HEK293 (cell line): ENCODE results near the gene RPL22.

Experiments used
- GLIS2 ChIP-seq: fragments of 450-650 bp; formaldehyde crosslinking; IDR thresholded peaks from 2 replicates; pipeline ENCODE4 v1.5.1; 2016; ENCODE audit warnings: missing biosample characterization, missing genetic modification characterization
- IKZF3 ChIP-seq: fragments of 450-650 bp; IDR thresholded peaks from 2 replicates; pipeline ENCODE4 v1.5.0; 2018; ENCODE audit warnings: missing biosample characterization, mild to moderate bottlenecking, missing genetic modification characterization, moderate library complexity
- KLF9 ChIP-seq: fragments of 450-650 bp; formaldehyde crosslinking; IDR thresholded peaks from 2 replicates; pipeline ENCODE4 v1.5.1; 2016; ENCODE audit warnings: missing biosample characterization, missing genetic modification characterization, low read depth
- PRDM2 ChIP-seq: fragments of 450-650 bp; formaldehyde crosslinking; IDR thresholded peaks from 2 replicates; pipeline ENCODE4 v1.5.1; 2016; ENCODE audit warnings: missing biosample characterization, missing genetic modification characterization, borderline replicate concordance
- SCRT1 ChIP-seq: fragments of 450-650 bp; formaldehyde crosslinking; IDR thresholded peaks from 2 replicates; pipeline ENCODE4 v1.5.1; 2016; ENCODE audit warnings: missing biosample characterization, missing genetic modification characterization, borderline replicate concordance
- SCRT2 ChIP-seq: fragments of 450-650 bp; formaldehyde crosslinking; IDR thresholded peaks from 2 replicates; pipeline ENCODE4 v1.5.1; 2016; ENCODE audit warnings: missing biosample characterization, missing genetic modification characterization
- SP7 ChIP-seq: fragments of 450-650 bp; formaldehyde crosslinking; IDR thresholded peaks from 2 replicates; pipeline ENCODE4 v1.5.1; 2016; ENCODE audit warnings: missing biosample characterization, missing genetic modification characterization
- ZBTB10 ChIP-seq: fragments of 450-650 bp; formaldehyde crosslinking; IDR thresholded peaks from 2 replicates; pipeline ENCODE4 v1.5.1; 2016; ENCODE audit warnings: missing biosample characterization, missing genetic modification characterization
- ZBTB11 ChIP-seq: fragments of 450-650 bp; formaldehyde crosslinking; conservative IDR thresholded peaks from 2 replicates; pipeline ENCODE4 v1.5.1; 2016; ENCODE audit warnings: low read depth, missing biosample characterization, missing genetic modification characterization
- ZNF140 ChIP-seq: fragments of 450-650 bp; formaldehyde crosslinking; IDR thresholded peaks from 2 replicates; pipeline ENCODE4 v1.5.1; 2016; ENCODE audit warnings: missing biosample characterization, missing genetic modification characterization
- ZNF146 ChIP-seq: fragments of 450-650 bp; formaldehyde crosslinking; IDR thresholded peaks from 2 replicates; pipeline ENCODE4 v1.5.1; 2016; ENCODE audit warnings: missing biosample characterization, missing genetic modification characterization
- ZNF175 ChIP-seq: fragments of 450-650 bp; formaldehyde crosslinking; IDR thresholded peaks from 2 replicates; pipeline ENCODE4 v1.5.1; 2016; ENCODE audit warnings: missing biosample characterization, missing genetic modification characterization
- ZNF335 ChIP-seq: fragments of 450-650 bp; formaldehyde crosslinking; conservative IDR thresholded peaks from 2 replicates; pipeline ENCODE4 v1.5.1; 2016; ENCODE audit warnings: missing biosample characterization, missing genetic modification characterization
- ZNF350 ChIP-seq: fragments of 450-650 bp; formaldehyde crosslinking; IDR thresholded peaks from 2 replicates; pipeline ENCODE4 v1.5.0; 2017; ENCODE audit warnings: missing biosample characterization, mild to moderate bottlenecking, missing genetic modification characterization
- ZNF354C ChIP-seq: fragments of 450-650 bp; formaldehyde crosslinking; IDR thresholded peaks from 2 replicates; pipeline ENCODE4 v1.5.1; 2016; ENCODE audit warnings: missing biosample characterization, missing genetic modification characterization, low read depth, borderline replicate concordance
- ZNF391 ChIP-seq: fragments of 450-650 bp; formaldehyde crosslinking; IDR thresholded peaks from 2 replicates; pipeline ENCODE4 v1.5.1; 2016; ENCODE audit warnings: low read depth, missing biosample characterization, missing genetic modification characterization, borderline replicate concordance
- ZNF449 ChIP-seq: fragments of 450-650 bp; formaldehyde crosslinking; IDR thresholded peaks from 2 replicates; pipeline ENCODE4 v1.5.1; 2017; ENCODE audit warnings: missing biosample characterization, mild to moderate bottlenecking, missing genetic modification characterization, moderate library complexity
- ZNF529 ChIP-seq: fragments of 450-650 bp; formaldehyde crosslinking; IDR thresholded peaks from 2 replicates; pipeline ENCODE4 v1.5.1; 2017; ENCODE audit warnings: missing genetic modification characterization, missing biosample characterization; ENCODE audit not compliant: insufficient replicate concordance
- ZNF600 ChIP-seq: fragments of 450-650 bp; formaldehyde crosslinking; IDR thresholded peaks from 2 replicates; pipeline ENCODE4 v1.5.1; 2016; ENCODE audit warnings: missing biosample characterization, missing genetic modification characterization
- ZNF621 ChIP-seq: fragments of 450-650 bp; formaldehyde crosslinking; IDR thresholded peaks from 2 replicates; pipeline ENCODE4 v1.5.1; 2017; ENCODE audit warnings: missing biosample characterization, missing genetic modification characterization
- ZNF639 ChIP-seq: fragments of 450-650 bp; formaldehyde crosslinking; IDR thresholded peaks from 2 replicates; pipeline ENCODE4 v1.5.1; 2016; ENCODE audit warnings: missing biosample characterization, missing genetic modification characterization
- ZNF658 ChIP-seq: fragments of 450-650 bp; formaldehyde crosslinking; IDR thresholded peaks from 2 replicates; pipeline ENCODE4; 2016; ENCODE audit warnings: missing biosample characterization, missing genetic modification characterization
- ZNF670 ChIP-seq: fragments of 450-650 bp; formaldehyde crosslinking; IDR thresholded peaks from 2 replicates; pipeline ENCODE4 v1.5.1; 2016; ENCODE audit warnings: missing biosample characterization, missing genetic modification characterization, low read depth
- ZNF792 ChIP-seq: fragments of 450-650 bp; formaldehyde crosslinking; IDR thresholded peaks from 2 replicates; pipeline ENCODE4 v1.5.1; 2016; ENCODE audit warnings: missing biosample characterization, missing genetic modification characterization
- ZXDB ChIP-seq: fragments of 450-650 bp; formaldehyde crosslinking; IDR thresholded peaks from 2 replicates; pipeline ENCODE4 v1.5.1; 2016; ENCODE audit warnings: missing biosample characterization, missing genetic modification characterization

Gene RPL22

GRCh38 chr1:6234502-6235295, 35.3 kb upstream of the RPL22 start (continued):
- TF ChIP-seq SCRT2 (tag by site-specific recombination) (no peak), ZNF175 (tag by site-specific recombination) (no peak), ZNF670 (tag by site-specific recombination) (no peak), ZNF354C (tag by site-specific recombination) (no peak), PRDM2 (tag by site-specific recombination) (no peak), ZNF792 (no peak), IKZF3 (no peak), ZNF391 (no peak), ZNF449 (tag by site-specific recombination) (no peak), ZNF140 (tag by site-specific recombination) (no peak), ZXDB (tag by site-specific recombination) (peak; percentile 55), GLIS2 (tag by site-specific recombination) (peak; percentile 49), ZBTB10 (0 out of 2 replicates have a peak, but pooled peaks have one; percentile 35), SCRT1 (tag by site-specific recombination) (no peak), ZNF335 (tag by site-specific recombination) (peak; percentile 85), KLF9 (tag by site-specific recombination) (no peak), ZNF600 (peak; percentile 93), ZBTB11 (tag by site-specific recombination) (0 out of 2 replicates have a peak, but pooled peaks have one; percentile 26), ZNF658 (no peak), ZNF350 (tag by site-specific recombination) (no peak), ZNF146 (tag by site-specific recombination) (no peak), ZNF529 (tag by site-specific recombination) (no peak), SP7 (peak; percentile 53), ZNF621 (tag by site-specific recombination) (no peak), ZNF639 (tag by site-specific recombination) (no peak)
